Fibroblast of lung (primary cell): ENCODE data around the gene FAM47E. TPM values are rescaled to one million over a fixed set of nuclear protein-coding genes. Genes with fewer than 3 reads are reported as not detected.
"Not testable (repeated sequence)": the region's sequence is repeated elsewhere in the genome, so short reads cannot be mapped to it uniquely, and the experiment has no call there.

Experiments
- DNase-seq, 2 donors: peaks; one replicate each; pipeline versions ENCODE4 v3.0.0 to v3.0.0-alpha.2; 2010; ENCODE audit warnings: low read depth in 2 of 2
- H2AFZ ChIP-seq: 2 replicates; pipeline ENCODE4 v1.5.1; 2012; ENCODE audit warnings: low read length, control low read depth, inconsistent platforms
- H3K27ac ChIP-seq: 2 replicates; pipeline ENCODE4 v1.5.1; 2011; ENCODE audit warnings: low read length, control low read depth; ENCODE audit not compliant: insufficient read depth
- H3K27me3 ChIP-seq: 2 replicates; pipeline ENCODE4 v1.5.1; 2011; ENCODE audit warnings: mild to moderate bottlenecking, low read length; ENCODE audit not compliant: control insufficient read depth, insufficient read depth
- H3K36me3 ChIP-seq: 2 replicates; pipeline ENCODE4 v1.5.1; 2011; ENCODE audit warnings: low read length; ENCODE audit not compliant: control insufficient read depth, insufficient read depth
- H3K4me1 ChIP-seq: 2 replicates; pipeline ENCODE4 v1.5.1; 2011; ENCODE audit warnings: low read length; ENCODE audit not compliant: control insufficient read depth, insufficient read depth; ENCODE audit errors: extremely low read depth
- H3K4me2 ChIP-seq: 2 replicates; pipeline ENCODE4 v1.5.1; 2011; ENCODE audit warnings: low read length, control low read depth; ENCODE audit not compliant: insufficient read depth; ENCODE audit errors: extremely low read depth
- H3K4me3 ChIP-seq, 4 experiments: fragments of 200-600 bp in 1 of 4; sonication (generic) in 1 of 4; replicated peaks in 1 of 4; 2 replicates each; pipeline ENCODE4 v1.5.1; 2011 to 2016; ENCODE audit warnings: low read length in 4 of 4, low read depth in 3 of 4, mild to moderate bottlenecking in 3 of 4, control low read depth in 2 of 4, inconsistent platforms in 1 of 4, mixed read lengths in 1 of 4; ENCODE audit not compliant: insufficient read depth in 1 of 4; ENCODE audit errors: control extremely low read depth in 1 of 4
- H3K79me2 ChIP-seq: 2 replicates; pipeline ENCODE4 v1.5.1; 2012; ENCODE audit warnings: mild to moderate bottlenecking, low read length, inconsistent platforms; ENCODE audit not compliant: control insufficient read depth, insufficient read depth
- H3K9ac ChIP-seq: 2 replicates; pipeline ENCODE4 v1.5.1; 2011; ENCODE audit warnings: mild to moderate bottlenecking, low read length, control low read depth; ENCODE audit not compliant: insufficient read depth
- H3K9me3 ChIP-seq: 2 replicates; pipeline ENCODE4 v1.5.1; 2012; ENCODE audit warnings: low read depth, low read length; ENCODE audit not compliant: control insufficient read depth, insufficient read depth
- H4K20me1 ChIP-seq: 2 replicates; pipeline ENCODE4 v1.5.1; 2011; ENCODE audit warnings: low read length; ENCODE audit not compliant: control insufficient read depth, insufficient read depth; ENCODE audit errors: extremely low read depth
- CTCF ChIP-seq, 2 donors: IDR thresholded peaks in 1 of 2; conservative IDR thresholded peaks in 1 of 2; 1 replicate in 1 of 2; 2 replicates in 1 of 2; pipeline ENCODE4 v1.5.1; 2011 to 2012; ENCODE audit warnings: low read length in 2 of 2, control low read depth in 1 of 2, inconsistent platforms in 1 of 2, low read depth in 1 of 2, mild to moderate bottlenecking in 1 of 2
- EZH2 ChIP-seq: IDR thresholded peaks from 2 replicates; pipeline ENCODE4 v1.5.1; 2012; ENCODE audit warnings: low read length, control low read depth, mild to moderate bottlenecking; ENCODE audit errors: missing control alignments
- polyA plus RNA-seq, 2 donors: library from polyadenylated mRNA; depleted of rRNA in 1 of 2; stranded (reverse) in 1 of 2; unstranded in 1 of 2; fragments of >200 nt; gene quantifications; 2 replicates each; pipeline ENCODE4 v1.2.1, GENCODE V29; 2011 to 2012; ENCODE audit warnings: missing spikeins in 1 of 2
- total RNA-seq: library from RNA; depleted of rRNA; stranded (reverse); fragments of >200 nt; gene quantifications from 2 replicates; pipeline ENCODE4 v1.2.1, GENCODE V29; 2014

FAM47E gene
- total and polyA plus RNA-seq, 2 donors (not counting 1 experiment from before 2014, with no cell fraction given), result 0.12 to 0.99 TPM

- no peak overlapping the region for H3K4me3 ChIP-seq
- no peak overlapping the region for H2AFZ ChIP-seq
- H3K4me1 ChIP-seq, result no peaks in the 10 kb centered on the region
- H3K27ac ChIP-seq, result no peak overlapping the region
- H3K27me3 ChIP-seq, result no peaks in the 10 kb centered on the region
- H3K9me3 ChIP-seq, result no peaks in the 10 kb centered on the region
- H3K9ac ChIP-seq, result no peak overlapping the region
- no peaks in the 10 kb centered on the region for H3K79me2 ChIP-seq
- TF ChIP-seq CTCF (conservative IDR thresholded peaks at IDR 0.05 in 1 of 2, IDR thresholded peaks at IDR 0.05 in 1 of 2; ENCODE audit: low read depth in 1 of 2, low read length in 2 of 2) (no peak), EZH2 (no peak)
- no peak for DNase-seq
- H3K4me2 ChIP-seq, result no peak overlapping the region
- no peaks in the 10 kb centered on the region for H4K20me1 ChIP-seq
- H3K36me3 ChIP-seq, result no peaks in the 10 kb centered on the region
Observed at GRCh38 chr4:76279462-76279861, 27.9 kb downstream of the FAM47E start.

- H3K9me3 ChIP-seq, result no peaks in the 10 kb centered on the region
- no peak overlapping the region for H2AFZ ChIP-seq
- no peak overlapping the region for H3K9ac ChIP-seq
- H3K4me2 ChIP-seq, result no peak overlapping the region
- H3K79me2 ChIP-seq, result no peaks in the 10 kb centered on the region
- H3K36me3 ChIP-seq, result no peaks in the 10 kb centered on the region
- no peaks in the 10 kb centered on the region for H4K20me1 ChIP-seq
- no peak for DNase-seq
- no peak overlapping the region for H3K4me3 ChIP-seq
- no peaks in the 10 kb centered on the region for H3K4me1 ChIP-seq
- H3K27ac ChIP-seq, result no peak overlapping the region
- no peaks in the 10 kb centered on the region for H3K27me3 ChIP-seq
- no peak for TF ChIP-seq EZH2
- TF ChIP-seq CTCF (conservative IDR thresholded peaks at IDR 0.05 in 1 of 2, IDR thresholded peaks at IDR 0.05 in 1 of 2; ENCODE audit: low read depth in 1 of 2, low read length in 2 of 2), result no peak
Observed at GRCh38 chr4:76280488-76281441, 29.2 kb downstream of the FAM47E start.

- H2AFZ ChIP-seq, H3K79me2 ChIP-seq, H3K27me3 ChIP-seq, H3K36me3 ChIP-seq, H3K9me3 ChIP-seq, DNase-seq, H3K4me3 ChIP-seq, H3K27ac ChIP-seq, H3K4me2 ChIP-seq, H3K9ac ChIP-seq, H4K20me1 ChIP-seq, H3K4me1 ChIP-seq: not testable (repeated sequence)
Observed at GRCh38 chr4:76281594-76281993, 30.1 kb downstream of the FAM47E start.
